Lower leg skin (tissue), 3 donors: ENCODE results near the gene UNC5C.

Experiments used
- CTCF ChIP-seq, 3 donors: fragments of 450-650 bp; IDR thresholded peaks; one replicate each; pipeline ENCODE4 v1.5.1; 2016; ENCODE audit warnings: antibody characterized with exemption in 3 of 3, mild to moderate bottlenecking in 3 of 3, moderate library complexity in 2 of 3
- POLR2A ChIP-seq, 2 donors: fragments of 450-650 bp; IDR thresholded peaks; one replicate each; pipeline ENCODE4 v1.6.1; 2016 to 2017; ENCODE audit warnings: antibody characterized with exemption in 2 of 2, mild to moderate bottlenecking in 1 of 2, moderate library complexity in 1 of 2

- TF ChIP-seq POLR2A (IDR thresholded peaks at IDR 0.05), result no peak
- no peak for TF ChIP-seq CTCF (IDR thresholded peaks at IDR 0.05)
These were observed 162.4 kb downstream of the UNC5C start for GRCh38 chr4:95386410-95386809.
